K562 (cell line): ENCODE measurements around the gene STK32C. TPM values are rescaled to one million over a fixed set of nuclear protein-coding genes. Genes with fewer than 3 reads are reported as not detected.

Source experiments
- ATAC-seq: fragments of 200-7000 bp; cut with Tn5 transposase; 3 replicates; pipeline ENCODE4 v1.9.1; 2020; ENCODE audit warnings: moderate library complexity
- BruUV-seq: library from RNA; stranded (reverse); fragments of 400-500 nt; replicated peaks from 2 replicates; lab custom pipeline; 2021; lab: Mats Ljungman, UMichigan
- CTCF ChIA-PET: fragments of 300-600 bp; formaldehyde crosslinking; extraction: SDS; loops from one replicate; lab custom pipeline; 2021; ENCODE audit warnings: low intra/inter-chr PET ratio; lab: Yijun Ruan, JAX
- POLR2A ChIA-PET: fragments of 300-600, 350-650 bp; sonication (Branson Sonifier 250); formaldehyde crosslinking; extraction: SDS; loops from one replicate; lab custom pipeline; 2021; ENCODE audit warnings: antibody characterized with exemption, inconsistent platforms; lab: Yijun Ruan, JAX
- DNase-seq, 4 experiments: peaks; one replicate each; pipeline versions ENCODE4 v3.0.0 to v3.0.0-alpha.2; 2011 to 2018; ENCODE audit warnings: low spot score in 3 of 4, mixed read lengths in 3 of 4; ENCODE audit errors: extremely low read depth in 1 of 4
- FAIRE-seq: peaks from 2 replicates; lab custom pipeline; 2011; peaks lifted over from hg19 to GRCh38; lab: Jason Lieb, UNC
- H2AFZ ChIP-seq: 2 replicates; pipeline ENCODE4 v1.6.0; 2011; ENCODE audit warnings: low read depth, low read length, control low read depth, inconsistent platforms
- H3K27ac ChIP-seq: fragments of 200-600 bp; 3 replicates; pipeline ENCODE4 v1.8.0; 2011; ENCODE audit warnings: low read depth, mild to moderate bottlenecking, control low read depth, inconsistent platforms, low read length, moderate library complexity, mixed read lengths; ENCODE audit errors: extremely low read depth
- H3K27me3 ChIP-seq, 2 experiments: fragments of 300-600 bp in 1 of 2; 2 replicates in 1 of 2; 3 replicates in 1 of 2; pipeline versions ENCODE4 v1.6.0 to v1.8.0; 2011; ENCODE audit warnings: inconsistent platforms in 2 of 2, low read length in 2 of 2, mild to moderate bottlenecking in 1 of 2, mixed read lengths in 1 of 2, moderate library complexity in 1 of 2; ENCODE audit not compliant: control insufficient read depth in 2 of 2, insufficient read depth in 2 of 2
- H3K36me3 ChIP-seq: fragments of 300-600 bp; 3 replicates; pipeline ENCODE4 v1.8.0; 2011; ENCODE audit warnings: mild to moderate bottlenecking, low read length, inconsistent platforms; ENCODE audit not compliant: control insufficient read depth, insufficient read depth
- H3K4me1 ChIP-seq, 2 experiments: fragments of 200-600 bp in 1 of 2; replicated peaks in 1 of 2; 2 replicates in 1 of 2; 3 replicates in 1 of 2; pipeline versions ENCODE4 v1.5.1 to v1.8.0; 2011; ENCODE audit warnings: inconsistent platforms in 2 of 2, low read length in 2 of 2, mild to moderate bottlenecking in 1 of 2, mixed read lengths in 1 of 2, moderate library complexity in 1 of 2; ENCODE audit not compliant: control insufficient read depth in 2 of 2, insufficient read depth in 2 of 2
- H3K4me2 ChIP-seq: 2 replicates; pipeline ENCODE4 v1.6.1; 2011; ENCODE audit warnings: low read length, control low read depth, inconsistent platforms, mixed read lengths; ENCODE audit not compliant: insufficient read depth
- H3K4me3 ChIP-seq: fragments of 200-600 bp; sonication (generic), shearing (Covaris generic); 2 replicates; pipeline ENCODE4 v1.5.1; 2016; ENCODE audit warnings: control low read depth, inconsistent platforms
- H3K79me2 ChIP-seq: fragments of 200-600 bp; 3 replicates; pipeline ENCODE4 v1.8.0; 2011; ENCODE audit warnings: low read length, inconsistent platforms; ENCODE audit not compliant: control insufficient read depth, insufficient read depth
- H3K9ac ChIP-seq, 2 experiments: 2 replicates each; pipeline versions ENCODE4 v1.6.0 to v1.6.1; 2011; ENCODE audit warnings: low read depth in 2 of 2, low read length in 2 of 2, control low read depth in 1 of 2, inconsistent platforms in 1 of 2, mild to moderate bottlenecking in 1 of 2, mixed read lengths in 1 of 2; ENCODE audit not compliant: insufficient read depth in 1 of 2
- H3K9me1 ChIP-seq: one replicate; pipeline ENCODE4 v1.6.0; 2011; ENCODE audit warnings: inconsistent platforms, mild to moderate bottlenecking, low read length, moderate library complexity; ENCODE audit not compliant: control insufficient read depth, insufficient read depth
- H3K9me3 ChIP-seq: replicated peaks from 2 replicates; pipeline ENCODE4 v1.5.1; 2011; ENCODE audit warnings: low read depth, low read length, inconsistent platforms; ENCODE audit not compliant: control insufficient read depth, insufficient read depth
- H4K20me1 ChIP-seq: replicated peaks from 2 replicates; pipeline ENCODE4 v1.6.1; 2011; ENCODE audit warnings: low read length, inconsistent platforms, mixed read lengths; ENCODE audit not compliant: control insufficient read depth, insufficient read depth
- PRMT5 ChIP-seq: sonication (generic); formaldehyde crosslinking; IDR thresholded peaks from 2 replicates; pipeline ENCODE4 v1.5.0; 2020; ENCODE audit warnings: missing genetic modification reagents
- PTTG1 ChIP-seq: fragments of 450-650 bp; IDR thresholded peaks from 2 replicates; pipeline ENCODE4 v1.6.1; 2016; ENCODE audit warnings: low read depth, mild to moderate bottlenecking, missing genetic modification characterization, missing compliant biosample characterization
- RUNX1 ChIP-seq: sonication (generic); IDR thresholded peaks from 2 replicates; pipeline ENCODE4 v1.6.1; 2016; ENCODE audit warnings: antibody characterized with exemption, low read depth
- ZNF431 ChIP-seq: sonication (generic); formaldehyde crosslinking; IDR thresholded peaks from 2 replicates; pipeline ENCODE4 v1.8.0; 2022; ENCODE audit warnings: mild to moderate bottlenecking, missing genetic modification reagents
- WGBS: fragments of 100-300 bp; shearing (Covaris generic); methylation state at CpG from one replicate; pipeline ENCODE4 v1.1.6; 2016; ENCODE audit warnings: low coverage, mixed read lengths; ENCODE audit not compliant: insufficient coverage; ENCODE audit errors: missing lambda C conversion rate; 5-methylcytosine and 5-hydroxymethylcytosine counted together
- in situ Hi-C: fragments of 300-500 bp; cut with MboI; formaldehyde crosslinking; loops from 4 replicates; pipeline ENCODE4 v1.15.0; 2018; ENCODE audit warnings: inconsistent platforms, mixed read lengths
- intact Hi-C: fragments of 100-400 bp; cut with micrococcal nuclease; formaldehyde crosslinking; loops from 2 replicates; pipeline ENCODE4 v1.14.2; 2022
- polyA plus RNA-seq, 8 experiments: library from polyadenylated mRNA; depleted of rRNA in 4 of 8; stranded (reverse) in 5 of 8; unstranded in 3 of 8; fragments of >200 nt; fragmentation: Nextera tagmentation in 2 of 8; fragmentation: Illumina TruSeq in 1 of 8; extraction: Ambion mirVana in 2 of 8; extraction: Trizol in 1 of 8; gene quantifications; 2 replicates each; pipeline versions ENCODE4 v1.2.1 to v1.2.3, GENCODE V29; 2011 to 2014; ENCODE audit warnings: inconsistent platforms in 1 of 8, missing spikeins in 1 of 8
- total RNA-seq, 7 experiments: library from RNA; depleted of rRNA in 6 of 7; stranded (reverse); fragments of >200 nt in 6 of 7; fragmentation: Illumina TruSeq in 2 of 7; extraction: Trizol in 2 of 7; gene quantifications; 2 replicates each; pipeline versions ENCODE4 v1.2.1 to v1.2.3, GENCODE V29; 2011 to 2021; ENCODE audit warnings: low replicate concordance in 1 of 7
- TF ChIP-seq, protein P1 (sequence below): sonication (generic); formaldehyde crosslinking; IDR thresholded peaks from 2 replicates; pipeline ENCODE4 v1.8.0; 2022; ENCODE audit warnings: mild to moderate bottlenecking, missing genetic modification reagents
- TF ChIP-seq, protein P2 (sequence below): fragments of 250-450 bp; sonication (Bioruptor Pico); IDR thresholded peaks from 2 replicates; pipeline ENCODE4 v1.5.0; 2021; ENCODE audit warnings: mild to moderate bottlenecking, borderline replicate concordance
- TF ChIP-seq, protein P3 (sequence below): fragments of 200-800 bp; sonication (Bioruptor generic); IDR thresholded peaks from 2 replicates; pipeline ENCODE4 v1.6.1; 2016; ENCODE audit warnings: missing genetic modification characterization, missing compliant biosample characterization
- TF ChIP-seq, protein P4 (sequence below), 2 experiments: fragments of 450-650 bp in 1 of 2; sonication (generic) in 1 of 2; formaldehyde crosslinking in 1 of 2; IDR thresholded peaks in 1 of 2; conservative IDR thresholded peaks in 1 of 2; 2 replicates each; pipeline versions ENCODE4 v1.6.1 to v1.8.1; 2016 to 2023; ENCODE audit warnings: mild to moderate bottlenecking in 2 of 2, moderate library complexity in 2 of 2, inconsistent platforms in 1 of 2, missing genetic modification reagents in 1 of 2

The STK32C gene
- total and polyA plus RNA-seq, 9 of the 15 experiments (the other 6 are each of a cell fraction or from before 2014, with no cell fraction given): 1.5 to 20.9 (median 6.5) TPM

DNA sequence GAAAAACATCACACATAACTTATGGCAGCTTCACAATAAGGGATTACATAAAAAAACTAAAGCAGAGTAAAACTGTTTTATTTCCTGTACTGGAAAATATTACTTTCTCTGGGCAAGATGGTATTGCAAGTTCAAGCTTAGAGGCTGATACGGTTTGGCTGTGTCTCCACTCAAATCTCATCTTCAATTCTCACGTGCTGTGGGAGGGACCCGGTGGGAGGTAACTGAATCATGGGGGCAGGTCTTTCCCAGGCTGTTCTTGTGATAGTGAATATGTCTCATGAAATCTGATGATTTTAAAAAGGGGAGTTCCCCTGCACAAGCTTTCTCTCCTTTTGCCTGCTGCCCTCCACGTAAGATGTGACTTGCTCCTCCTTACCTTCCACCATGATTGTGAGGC, 19.2 kb upstream of the STK32C start:
- ATAC-seq (no peak), DNase-seq (no peak), FAIRE-seq (no peak)
- no peak overlapping the region for H3K4me2 ChIP-seq
- peaks cover 13% of the 10 kb centered on the region for H4K20me1 ChIP-seq
- no TSS peak for BruUV-seq
- H3K79me2 ChIP-seq: peaks cover 61% of the 10 kb centered on the region
- H3K27me3 ChIP-seq: no peaks in the 10 kb centered on the region
- in situ Hi-C loops (no loop called here), intact Hi-C loops (no loop called here)
- H3K9me3 ChIP-seq: no peaks in the 10 kb centered on the region
- no peak overlapping the region for H3K27ac ChIP-seq
- H2AFZ ChIP-seq: no peak overlapping the region
- peaks cover 5% of the 10 kb centered on the region for H3K9me1 ChIP-seq
- peaks cover 18 to 24% of the 10 kb centered on the region in 2 experiments; a peak in 4 of 5 replicates for H3K4me1 ChIP-seq
- no peak overlapping the region for H3K4me3 ChIP-seq
- H3K36me3 ChIP-seq: peaks cover 44% of the 10 kb centered on the region; the same call in 2 of the 3 replicates
- CTCF ChIA-PET: no interaction called here
- POLR2A ChIA-PET: interaction anchor here (0.8 kb wide), 1 partner anchor 13 kb away, joined by 3 read pairs; no protein-coding TSS in a partner anchor
- WGBS: 21% methylated on average over 4 of the region's 4 CpGs
- H3K9ac ChIP-seq: no peak overlapping the region
- no peak for TF ChIP-seq PTTG1
- TF ChIP-seq, protein P1, sequence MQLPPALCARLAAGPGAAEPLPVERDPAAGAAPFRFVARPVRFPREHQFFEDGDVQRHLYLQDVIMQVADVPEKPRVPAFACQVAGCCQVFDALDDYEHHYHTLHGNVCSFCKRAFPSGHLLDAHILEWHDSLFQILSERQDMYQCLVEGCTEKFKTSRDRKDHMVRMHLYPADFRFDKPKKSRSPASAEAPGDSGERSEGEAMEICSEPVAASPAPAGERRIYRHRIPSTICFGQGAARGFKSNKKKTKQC (CRISPR knock-in tag): no peak
- no peak for TF ChIP-seq PRMT5
- TF ChIP-seq, protein P2, sequence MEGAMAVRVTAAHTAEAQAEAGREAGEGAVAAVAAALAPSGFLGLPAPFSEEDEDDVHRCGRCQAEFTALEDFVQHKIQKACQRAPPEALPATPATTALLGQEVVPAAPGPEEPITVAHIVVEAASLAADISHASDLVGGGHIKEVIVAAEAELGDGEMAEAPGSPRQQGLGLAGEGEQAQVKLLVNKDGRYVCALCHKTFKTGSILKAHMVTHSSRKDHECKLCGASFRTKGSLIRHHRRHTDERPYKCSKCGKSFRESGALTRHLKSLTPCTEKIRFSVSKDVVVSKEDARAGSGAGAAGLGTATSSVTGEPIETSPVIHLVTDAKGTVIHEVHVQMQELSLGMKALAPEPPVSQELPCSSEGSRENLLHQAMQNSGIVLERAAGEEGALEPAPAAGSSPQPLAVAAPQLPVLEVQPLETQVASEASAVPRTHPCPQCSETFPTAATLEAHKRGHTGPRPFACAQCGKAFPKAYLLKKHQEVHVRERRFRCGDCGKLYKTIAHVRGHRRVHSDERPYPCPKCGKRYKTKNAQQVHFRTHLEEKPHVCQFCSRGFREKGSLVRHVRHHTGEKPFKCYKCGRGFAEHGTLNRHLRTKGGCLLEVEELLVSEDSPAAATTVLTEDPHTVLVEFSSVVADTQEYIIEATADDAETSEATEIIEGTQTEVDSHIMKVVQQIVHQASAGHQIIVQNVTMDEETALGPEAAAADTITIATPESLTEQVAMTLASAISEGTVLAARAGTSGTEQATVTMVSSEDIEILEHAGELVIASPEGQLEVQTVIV: no peak
- TF ChIP-seq, protein P3, sequence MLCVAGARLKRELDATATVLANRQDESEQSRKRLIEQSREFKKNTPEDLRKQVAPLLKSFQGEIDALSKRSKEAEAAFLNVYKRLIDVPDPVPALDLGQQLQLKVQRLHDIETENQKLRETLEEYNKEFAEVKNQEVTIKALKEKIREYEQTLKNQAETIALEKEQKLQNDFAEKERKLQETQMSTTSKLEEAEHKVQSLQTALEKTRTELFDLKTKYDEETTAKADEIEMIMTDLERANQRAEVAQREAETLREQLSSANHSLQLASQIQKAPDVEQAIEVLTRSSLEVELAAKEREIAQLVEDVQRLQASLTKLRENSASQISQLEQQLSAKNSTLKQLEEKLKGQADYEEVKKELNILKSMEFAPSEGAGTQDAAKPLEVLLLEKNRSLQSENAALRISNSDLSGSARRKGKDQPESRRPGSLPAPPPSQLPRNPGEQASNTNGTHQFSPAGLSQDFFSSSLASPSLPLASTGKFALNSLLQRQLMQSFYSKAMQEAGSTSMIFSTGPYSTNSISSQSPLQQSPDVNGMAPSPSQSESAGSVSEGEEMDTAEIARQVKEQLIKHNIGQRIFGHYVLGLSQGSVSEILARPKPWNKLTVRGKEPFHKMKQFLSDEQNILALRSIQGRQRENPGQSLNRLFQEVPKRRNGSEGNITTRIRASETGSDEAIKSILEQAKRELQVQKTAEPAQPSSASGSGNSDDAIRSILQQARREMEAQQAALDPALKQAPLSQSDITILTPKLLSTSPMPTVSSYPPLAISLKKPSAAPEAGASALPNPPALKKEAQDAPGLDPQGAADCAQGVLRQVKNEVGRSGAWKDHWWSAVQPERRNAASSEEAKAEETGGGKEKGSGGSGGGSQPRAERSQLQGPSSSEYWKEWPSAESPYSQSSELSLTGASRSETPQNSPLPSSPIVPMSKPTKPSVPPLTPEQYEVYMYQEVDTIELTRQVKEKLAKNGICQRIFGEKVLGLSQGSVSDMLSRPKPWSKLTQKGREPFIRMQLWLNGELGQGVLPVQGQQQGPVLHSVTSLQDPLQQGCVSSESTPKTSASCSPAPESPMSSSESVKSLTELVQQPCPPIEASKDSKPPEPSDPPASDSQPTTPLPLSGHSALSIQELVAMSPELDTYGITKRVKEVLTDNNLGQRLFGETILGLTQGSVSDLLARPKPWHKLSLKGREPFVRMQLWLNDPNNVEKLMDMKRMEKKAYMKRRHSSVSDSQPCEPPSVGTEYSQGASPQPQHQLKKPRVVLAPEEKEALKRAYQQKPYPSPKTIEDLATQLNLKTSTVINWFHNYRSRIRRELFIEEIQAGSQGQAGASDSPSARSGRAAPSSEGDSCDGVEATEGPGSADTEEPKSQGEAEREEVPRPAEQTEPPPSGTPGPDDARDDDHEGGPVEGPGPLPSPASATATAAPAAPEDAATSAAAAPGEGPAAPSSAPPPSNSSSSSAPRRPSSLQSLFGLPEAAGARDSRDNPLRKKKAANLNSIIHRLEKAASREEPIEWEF (CRISPR knock-in tag): no peak
- TF ChIP-seq RUNX1: no peak
- peak; percentile 86 for TF ChIP-seq ZNF431 (CRISPR knock-in tag)
- TF ChIP-seq, protein P4, sequence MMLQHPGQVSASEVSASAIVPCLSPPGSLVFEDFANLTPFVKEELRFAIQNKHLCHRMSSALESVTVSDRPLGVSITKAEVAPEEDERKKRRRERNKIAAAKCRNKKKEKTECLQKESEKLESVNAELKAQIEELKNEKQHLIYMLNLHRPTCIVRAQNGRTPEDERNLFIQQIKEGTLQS (IDR thresholded peaks at IDR 0.05): no peak
- TF ChIP-seq, protein P4 (CRISPR knock-in tag; conservative IDR thresholded peaks at IDR 0.05): no peak
